Measurements from ENCODE around the gene OTX2. TPM values are rescaled to one million over a fixed set of nuclear protein-coding genes. Genes with fewer than 3 reads are reported as not detected.

OTX2 gene
- polyA plus RNA-seq, 1 of the 3 experiments (the other 2 are of a cell fraction), result not detected

- Histone ChIP-seq H3K4me3 (ENCODE audit: low read depth in 2 of 2, low read length in 1 of 2) (no peak overlapping the region), H3F3A (replicated peaks; ENCODE audit: insufficient read depth) (no peaks in the 10 kb centered on the region), H3K4me2 (no peak overlapping the region), H3K9me3 (no peaks in the 10 kb centered on the region), H3K36me3 (replicated peaks in 1 of 2; ENCODE audit: control insufficient read depth in 1 of 2, insufficient read depth in 2 of 2, low read length in 1 of 2) (no peaks in the 10 kb centered on the region), H4K20me1 (ENCODE audit: insufficient read depth) (no peaks in the 10 kb centered on the region), H3K27ac (ENCODE audit: low read depth in 2 of 2, low read length in 1 of 2) (no peak overlapping the region), H3K27me3 (ENCODE audit: insufficient read depth) (peaks cover 57% of the 10 kb centered on the region), H3K4me1 (ENCODE audit: control insufficient read depth in 1 of 2, insufficient read depth in 2 of 2, low read depth in 1 of 2, low read length in 1 of 2) (no peaks in the 10 kb centered on the region), H3K9me2 (no peaks in the 10 kb centered on the region), H3K9ac (no peak overlapping the region), H2AFZ (ENCODE audit: low read depth) (no peak overlapping the region), H3K79me2 (ENCODE audit: insufficient read depth) (no peaks in the 10 kb centered on the region)
- TF ChIP-seq PBX3 (IDR thresholded peaks at IDR 0.05) (no peak), IRF3 (IDR thresholded peaks at IDR 0.05; ENCODE audit: low read depth, low read length) (no peak), SIN3A (IDR thresholded peaks at IDR 0.05; ENCODE audit: borderline replicate concordance, low read depth, low read length) (no peak), NFIC (IDR thresholded peaks at IDR 0.05; ENCODE audit: borderline replicate concordance) (no peak), REST (IDR thresholded peaks at IDR 0.05; ENCODE audit: low read depth, low read length) (no peak), NRF1 (IDR thresholded peaks at IDR 0.05; ENCODE audit: low read depth, low read length) (no peak), TEAD4 (IDR thresholded peaks at IDR 0.05; ENCODE audit: borderline replicate concordance, insufficient read depth) (no peak), GABPA (IDR thresholded peaks at IDR 0.05; ENCODE audit: low read depth) (no peak), USF1 (IDR thresholded peaks at IDR 0.05; ENCODE audit: borderline replicate concordance, low read depth) (no peak), EZH2phosphoT487 (IDR thresholded peaks at IDR 0.05; ENCODE audit: borderline replicate concordance, low read depth) (no peak), RCOR1 (IDR thresholded peaks at IDR 0.05; ENCODE audit: low read length) (no peak), RFX5 (IDR thresholded peaks at IDR 0.05; ENCODE audit: low read length) (no peak), MEF2A (IDR thresholded peaks at IDR 0.05; ENCODE audit: borderline replicate concordance, low read depth) (no peak), GATA2 (CRISPR knock-in tag; IDR thresholded peaks at IDR 0.05) (no peak), ZBTB33 (IDR thresholded peaks at IDR 0.05; ENCODE audit: borderline replicate concordance, low read depth) (no peak), EP300 (IDR thresholded peaks at IDR 0.05; ENCODE audit: borderline replicate concordance in 1 of 2, low read depth in 1 of 2, low read length in 1 of 2) (no peak)
- ChIA-PET CTCF (no interaction called here), POLR2A (no interaction called here)
- 17% methylated on average over 10 of the region's 56 CpGs for WGBS (ENCODE audit: low lambda C conversion rate)
- DNase-seq, result no peak
Observed at GRCh38 chr14:56794557-56795283, 15.6 kb downstream of the OTX2 start.
